Non-pigmented ciliary epithelial cell (primary cell): ENCODE measurements around the gene AANAT.

Experiments
- DNase-seq: peaks from one replicate; pipeline ENCODE4 v3.0.0-alpha.2; 2010; ENCODE audit warnings: low read depth

AANAT gene

DNA sequence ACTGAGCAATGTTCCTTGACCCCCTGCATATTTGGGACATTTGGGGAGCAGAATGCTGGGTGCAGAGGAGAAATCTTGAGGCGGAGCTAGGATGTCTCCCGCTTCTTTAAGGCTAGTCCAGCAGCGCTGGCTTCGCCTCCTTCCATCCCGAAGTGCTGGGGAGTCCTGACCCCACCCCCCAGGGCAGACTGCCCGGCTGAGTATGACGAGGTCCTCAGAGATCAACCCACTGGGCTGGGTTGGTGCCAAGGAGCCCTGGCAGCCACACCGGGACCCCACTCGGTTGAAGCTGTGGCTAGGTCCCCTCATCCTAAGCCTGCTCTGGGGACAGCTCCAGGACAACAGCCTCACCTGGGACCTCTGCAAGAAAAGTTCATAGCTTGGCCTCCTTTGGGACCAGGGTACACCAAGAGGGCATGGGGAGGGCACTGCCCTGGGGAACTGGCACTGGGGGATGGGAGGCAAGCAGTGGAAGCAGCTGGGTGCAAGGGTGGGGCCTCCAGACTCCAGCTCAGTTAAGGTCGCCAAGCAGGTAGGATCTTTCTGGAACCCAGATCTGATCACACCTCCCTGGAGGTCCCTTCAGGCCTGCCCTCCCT lies 22.8 kb downstream of the AANAT start:
- DNase-seq = no peak

DNA sequence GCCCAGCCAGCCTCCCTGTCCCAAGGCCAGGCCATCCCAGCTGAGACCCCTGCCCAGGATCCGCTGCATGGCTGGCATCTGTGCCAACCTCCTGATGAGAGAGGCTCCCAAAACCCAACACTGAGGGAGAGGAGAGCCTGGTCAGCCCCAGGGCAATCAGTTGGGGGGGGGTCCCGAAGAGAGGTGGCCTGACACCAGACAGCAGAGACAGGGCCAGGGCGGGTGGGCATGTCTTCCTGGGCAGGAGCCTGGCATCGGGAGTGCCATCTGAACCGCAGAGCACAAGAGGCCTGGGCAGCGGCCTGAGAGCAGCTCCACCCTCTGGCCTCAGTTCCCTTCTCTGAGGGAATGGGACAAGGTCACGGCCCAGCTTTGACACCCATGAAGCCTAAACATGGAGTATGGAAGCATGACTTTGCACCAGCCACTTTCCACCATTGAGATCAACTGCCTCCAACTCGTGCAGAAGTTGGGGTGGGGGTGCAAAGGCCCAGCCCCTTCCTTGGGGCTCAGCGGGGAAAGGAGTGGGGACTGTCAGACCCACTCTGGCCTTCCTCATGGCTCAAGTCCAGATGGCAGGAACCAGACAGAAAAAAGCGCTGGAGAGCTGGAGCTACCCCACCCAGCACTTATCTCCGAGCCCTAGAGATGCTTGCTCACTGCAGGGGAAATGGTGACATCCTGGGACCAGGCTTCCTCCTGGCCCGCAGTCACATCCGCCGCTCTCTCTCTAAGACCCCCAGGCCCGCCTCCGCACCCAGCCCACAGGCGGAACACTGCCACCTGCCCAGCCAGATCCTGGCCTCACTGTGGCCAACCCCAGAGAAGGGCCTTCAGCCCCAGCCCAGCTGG lies 24.1 kb downstream of the AANAT start:
- no peak for DNase-seq

DNA sequence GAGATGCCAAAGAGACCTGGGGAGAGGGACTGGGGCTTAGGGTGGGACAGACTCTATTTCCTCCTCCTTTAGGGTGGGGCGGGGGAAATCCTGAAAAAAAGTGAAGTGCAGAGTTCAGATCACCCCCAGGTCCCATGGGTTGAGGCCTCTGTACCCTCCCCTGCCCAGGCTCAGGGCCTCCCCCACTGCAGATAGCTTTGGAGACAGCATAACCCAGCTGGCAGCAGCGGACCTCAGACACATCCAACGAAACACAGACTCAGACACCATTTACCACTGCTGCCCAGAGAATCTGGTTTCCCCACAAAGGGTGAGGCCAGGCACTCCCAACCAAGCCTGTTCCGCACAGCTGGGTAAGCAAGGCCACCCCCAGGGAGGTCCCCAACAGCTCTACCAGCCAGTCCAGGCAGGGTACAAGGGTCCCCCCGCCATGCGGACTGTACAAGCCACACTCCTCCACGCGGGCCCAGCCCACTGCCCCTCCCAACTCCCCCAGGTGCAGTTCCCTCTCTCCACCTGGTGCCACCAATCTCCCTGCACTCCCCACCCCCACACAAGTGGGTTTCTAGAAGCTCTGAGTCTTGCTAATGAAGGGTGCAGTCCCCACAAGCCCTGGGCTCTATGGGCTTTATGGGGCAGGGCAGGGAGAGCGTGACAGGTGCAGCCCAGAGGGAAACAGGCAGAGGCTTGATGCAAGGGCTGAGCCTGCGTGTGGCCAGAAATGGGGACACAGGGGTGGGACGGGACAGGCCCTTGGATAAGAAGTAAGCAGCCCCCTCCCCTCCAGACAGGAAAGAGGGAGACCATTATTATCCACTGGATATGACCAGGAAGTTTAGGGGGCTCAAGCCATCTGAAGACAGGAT lies 25.0 kb downstream of the AANAT start:
- DNase-seq = no peak

DNA sequence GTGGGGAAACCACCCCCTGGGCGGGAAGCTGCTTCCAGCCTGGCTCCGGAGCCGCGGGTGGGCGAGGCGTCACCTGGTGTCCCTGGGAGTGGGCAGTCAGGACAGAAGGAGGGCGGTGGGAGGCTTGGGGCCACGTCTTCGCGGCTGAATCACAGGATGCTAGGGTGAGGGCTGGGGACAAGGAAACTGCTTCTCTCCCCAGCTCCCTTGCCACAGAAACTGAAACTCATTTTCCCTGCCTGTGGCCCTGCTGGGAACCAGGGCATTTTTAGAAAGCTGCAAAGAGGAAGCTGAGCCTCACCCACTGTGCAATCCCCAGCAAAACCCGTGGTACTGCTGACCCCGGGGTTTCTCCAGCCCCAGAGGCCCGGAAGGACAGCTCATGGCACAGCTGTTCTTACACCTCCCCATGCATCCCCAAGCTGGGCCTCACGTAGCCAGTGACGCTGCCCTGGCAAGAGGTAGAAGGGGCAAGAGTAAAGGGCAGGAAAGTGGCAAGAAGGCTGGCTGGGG lies 25.6 kb downstream of the AANAT start:
- peak; percentile 44 for DNase-seq

DNA sequence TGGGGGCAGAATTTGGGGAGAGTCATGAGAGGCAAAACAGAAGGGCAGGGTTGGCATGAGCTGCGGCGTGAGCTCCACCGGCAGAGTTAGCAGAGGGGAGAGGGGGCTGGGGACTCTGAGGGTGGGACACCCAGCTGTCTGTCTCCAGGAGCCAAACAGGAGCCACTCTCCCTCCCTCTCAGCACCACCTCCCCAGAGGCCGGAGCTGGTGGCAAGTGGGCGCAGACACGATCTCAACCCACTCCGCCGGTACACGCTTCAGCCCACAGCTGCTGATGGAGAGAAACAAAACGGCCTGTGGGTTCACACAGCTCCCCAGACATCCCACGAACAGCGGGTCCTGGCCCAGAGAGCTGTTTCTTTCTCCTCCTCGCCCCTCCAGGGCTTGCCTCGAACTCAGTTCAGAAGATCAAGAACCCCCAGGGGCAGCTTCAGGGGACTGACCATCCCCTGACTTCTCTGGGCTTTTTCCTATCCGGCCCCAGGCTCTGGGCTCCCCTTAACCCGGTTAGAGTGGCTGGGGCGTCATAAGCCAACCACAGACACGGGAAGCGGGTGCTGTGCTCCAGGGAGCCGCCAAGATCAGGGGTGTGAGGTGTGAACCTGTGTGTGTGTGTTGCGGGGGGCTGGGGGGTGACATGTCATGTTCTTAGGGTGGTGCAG lies 26.2 kb downstream of the AANAT start:
- DNase-seq = no peak

DNA sequence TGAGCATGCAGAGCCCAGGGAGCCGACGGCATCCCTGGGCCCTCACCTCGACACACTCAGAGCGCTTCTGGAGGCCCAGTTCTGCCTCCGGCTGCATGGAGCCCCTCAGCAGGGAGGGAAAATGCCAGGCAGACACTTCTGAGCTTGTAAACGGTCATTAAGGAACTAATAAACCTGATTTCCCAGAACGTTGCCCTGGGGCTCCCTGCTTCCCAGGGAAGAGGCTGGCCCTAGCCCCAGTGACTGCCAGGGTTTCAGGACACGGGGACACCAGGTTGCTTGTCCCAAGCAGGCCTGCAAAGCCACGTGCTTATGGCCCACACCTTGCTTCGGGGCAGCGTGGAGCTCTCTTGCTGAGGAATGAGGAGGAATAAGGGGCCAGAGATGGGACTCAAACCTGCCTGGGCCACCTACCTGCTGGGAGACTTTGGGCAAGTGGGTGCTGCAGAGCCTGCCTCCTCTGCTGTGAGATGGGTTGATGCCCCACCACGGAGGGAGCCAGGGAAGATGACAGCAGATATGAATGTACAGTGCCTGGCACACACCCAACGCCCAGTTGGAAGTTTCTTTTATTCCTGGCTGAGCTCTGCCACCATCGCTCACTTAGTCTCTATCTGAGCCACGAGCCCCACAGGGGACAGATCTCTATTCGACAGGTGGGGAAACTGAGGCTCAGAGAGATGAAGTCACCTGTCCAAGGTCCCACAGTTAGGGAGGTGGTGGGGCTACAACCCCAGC lies 28.4 kb downstream of the AANAT start:
- DNase-seq = no peak

DNA sequence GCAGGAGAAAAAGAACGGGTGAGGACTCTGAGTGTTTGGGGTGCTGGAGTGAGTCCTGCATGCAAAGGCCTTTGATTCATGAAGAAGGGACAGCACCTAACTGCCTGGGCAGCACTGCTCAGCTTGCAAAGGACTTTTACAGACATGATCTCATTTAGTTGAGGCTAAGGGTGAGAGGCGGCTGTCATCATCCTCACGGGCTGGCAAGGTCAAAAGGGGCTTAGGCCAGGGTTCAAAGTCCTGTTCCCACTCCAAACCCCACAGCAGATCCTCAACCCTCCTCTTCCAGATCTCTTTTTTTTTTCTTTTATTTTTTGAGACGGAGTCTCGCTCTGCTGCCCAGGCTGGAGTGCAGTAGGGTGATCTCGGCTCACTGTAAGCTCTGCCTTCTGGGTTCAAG lies 29.1 kb downstream of the AANAT start:
- DNase-seq = no peak

DNA sequence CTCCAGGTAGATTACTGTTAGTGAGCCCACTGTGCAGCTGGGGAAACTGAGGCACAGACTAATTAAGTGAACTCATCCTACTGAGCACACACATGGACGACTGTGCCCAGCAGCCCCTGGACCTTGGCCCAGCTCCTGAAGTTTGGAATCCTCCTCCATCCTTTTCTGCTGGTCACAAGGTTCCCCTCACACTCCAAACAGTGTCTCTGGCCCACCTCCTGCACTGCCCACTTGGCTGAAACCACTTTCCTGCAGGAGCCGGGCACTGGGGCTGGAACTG lies 30.2 kb downstream of the AANAT start:
- no peak for DNase-seq

DNA sequence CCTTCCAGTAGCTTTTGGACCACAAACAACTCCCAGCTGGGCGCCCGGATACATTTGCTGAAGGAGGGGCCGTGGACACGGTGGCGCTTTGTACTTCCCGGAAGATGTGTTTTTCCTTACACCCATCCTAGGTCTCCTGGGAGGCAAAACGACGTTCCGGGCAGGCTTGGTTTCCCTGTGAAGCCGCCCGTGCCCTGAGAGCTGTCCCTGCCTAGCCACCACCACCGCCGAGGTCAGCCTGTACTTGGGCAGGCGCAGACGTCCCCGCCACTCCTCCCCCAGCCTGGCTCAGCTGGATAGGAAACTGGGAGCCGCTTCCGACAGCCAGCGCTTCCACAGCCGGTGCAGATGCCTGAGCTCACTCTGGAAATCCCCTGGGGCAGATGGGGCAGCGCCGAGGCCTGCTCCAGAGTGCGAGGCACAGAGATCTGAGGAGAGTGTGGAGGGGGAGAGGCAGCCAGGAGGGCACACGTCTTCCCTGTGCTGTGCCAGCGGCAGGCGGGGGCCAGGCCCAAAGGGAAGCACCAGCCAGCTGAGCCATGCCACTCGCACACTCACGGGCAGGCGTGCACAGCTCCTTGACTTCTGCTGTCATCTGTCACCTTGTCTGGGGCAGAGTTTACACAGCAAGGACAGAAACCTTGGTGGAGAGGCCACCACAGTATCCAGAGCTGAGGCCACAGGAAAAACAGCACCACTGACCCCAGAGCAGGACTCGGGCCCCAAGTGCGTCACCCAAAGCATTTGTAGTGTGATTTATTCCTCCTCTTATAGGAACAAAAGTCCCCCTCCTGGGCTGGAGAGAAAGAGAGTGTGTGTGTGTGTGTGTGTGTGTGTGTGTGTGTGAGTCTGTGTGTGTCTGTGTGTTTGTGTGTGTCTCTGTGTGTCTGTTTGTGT lies 30.8 kb downstream of the AANAT start:
- DNase-seq = no peak

DNA sequence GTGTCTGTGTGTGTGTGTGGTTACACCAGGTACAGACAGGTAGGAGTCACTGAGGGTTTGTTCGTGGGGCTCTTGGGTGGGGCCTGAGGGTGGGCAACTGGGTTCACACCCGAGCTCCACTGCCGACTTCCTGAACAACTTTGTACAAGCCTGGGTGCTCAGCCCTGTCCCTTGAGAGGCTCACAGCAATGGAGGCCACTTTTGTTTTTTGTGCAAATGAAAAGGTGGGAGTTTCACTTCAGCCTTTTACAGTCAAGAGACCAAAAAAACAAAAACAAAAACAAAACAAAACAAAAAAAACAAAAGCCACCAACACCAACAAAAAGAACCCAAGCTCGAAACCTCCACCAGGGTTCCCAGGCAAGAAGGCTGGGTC lies 31.5 kb downstream of the AANAT start:
- no peak for DNase-seq

DNA sequence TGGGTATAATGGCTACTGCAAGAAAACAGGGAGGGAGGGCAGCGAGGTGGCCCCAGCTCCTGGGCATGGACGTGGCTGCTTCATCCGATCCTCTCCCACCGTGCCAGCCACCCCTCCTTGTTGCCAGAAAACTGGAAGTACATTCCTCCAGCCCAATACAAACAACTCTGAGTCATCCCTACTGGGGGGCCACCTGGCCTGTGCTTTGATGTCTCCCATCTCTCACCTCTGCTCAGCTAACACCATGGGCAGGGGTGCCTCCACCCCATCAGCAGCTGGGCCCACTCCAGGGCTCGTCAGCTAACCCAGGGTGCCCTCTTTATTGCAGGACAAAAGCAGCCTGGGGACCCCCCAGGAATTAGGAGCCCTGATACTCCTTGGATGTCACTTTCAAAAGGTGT lies 31.9 kb downstream of the AANAT start:
- DNase-seq = no peak

DNA sequence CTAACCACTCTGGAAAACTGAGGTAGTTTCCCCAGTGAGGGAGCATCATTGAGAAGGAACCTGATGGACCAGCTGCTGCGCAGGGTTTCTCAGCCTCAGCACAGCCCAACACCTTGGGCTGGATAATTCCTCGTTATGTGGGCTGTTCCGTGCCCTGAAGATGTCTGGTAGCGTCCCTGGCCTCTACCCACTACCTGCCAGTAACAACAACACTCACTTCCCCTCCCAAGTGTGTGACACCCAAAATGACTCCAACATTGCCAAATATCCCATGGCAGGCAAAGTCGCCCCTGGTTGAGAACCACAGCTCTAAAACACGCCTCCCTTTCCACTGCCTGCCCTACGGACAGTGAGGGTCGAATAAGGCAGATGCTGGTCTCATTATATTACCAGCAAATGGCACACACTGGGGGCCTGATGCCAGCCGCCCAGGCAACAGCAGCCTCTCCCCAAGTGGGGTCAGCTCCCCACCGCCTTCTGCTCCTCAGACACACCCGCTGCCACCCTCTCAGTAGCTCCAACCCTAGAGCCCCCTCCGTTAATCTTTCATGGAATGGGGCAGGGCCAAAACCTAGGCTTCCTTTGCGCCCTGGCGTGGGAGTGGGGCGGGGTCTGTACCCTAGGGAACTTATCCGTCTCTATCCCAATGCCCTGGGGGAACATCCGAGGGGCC lies 32.8 kb downstream of the AANAT start:
- DNase-seq = no peak

DNA sequence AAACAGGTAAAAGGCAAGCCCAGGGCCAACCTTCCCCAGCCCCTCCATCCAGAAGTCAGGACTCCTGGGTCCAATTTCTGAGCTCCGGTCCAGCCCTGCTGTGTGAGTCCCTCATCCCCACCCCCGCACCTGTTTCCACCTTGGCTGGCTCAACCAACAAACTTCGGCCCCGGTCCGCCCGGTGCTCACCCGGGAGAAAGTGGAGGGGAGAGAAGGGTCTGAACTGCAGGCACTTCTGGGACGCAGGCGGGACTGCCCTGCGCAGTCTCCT lies 33.3 kb downstream of the AANAT start:
- DNase-seq = no peak

DNA sequence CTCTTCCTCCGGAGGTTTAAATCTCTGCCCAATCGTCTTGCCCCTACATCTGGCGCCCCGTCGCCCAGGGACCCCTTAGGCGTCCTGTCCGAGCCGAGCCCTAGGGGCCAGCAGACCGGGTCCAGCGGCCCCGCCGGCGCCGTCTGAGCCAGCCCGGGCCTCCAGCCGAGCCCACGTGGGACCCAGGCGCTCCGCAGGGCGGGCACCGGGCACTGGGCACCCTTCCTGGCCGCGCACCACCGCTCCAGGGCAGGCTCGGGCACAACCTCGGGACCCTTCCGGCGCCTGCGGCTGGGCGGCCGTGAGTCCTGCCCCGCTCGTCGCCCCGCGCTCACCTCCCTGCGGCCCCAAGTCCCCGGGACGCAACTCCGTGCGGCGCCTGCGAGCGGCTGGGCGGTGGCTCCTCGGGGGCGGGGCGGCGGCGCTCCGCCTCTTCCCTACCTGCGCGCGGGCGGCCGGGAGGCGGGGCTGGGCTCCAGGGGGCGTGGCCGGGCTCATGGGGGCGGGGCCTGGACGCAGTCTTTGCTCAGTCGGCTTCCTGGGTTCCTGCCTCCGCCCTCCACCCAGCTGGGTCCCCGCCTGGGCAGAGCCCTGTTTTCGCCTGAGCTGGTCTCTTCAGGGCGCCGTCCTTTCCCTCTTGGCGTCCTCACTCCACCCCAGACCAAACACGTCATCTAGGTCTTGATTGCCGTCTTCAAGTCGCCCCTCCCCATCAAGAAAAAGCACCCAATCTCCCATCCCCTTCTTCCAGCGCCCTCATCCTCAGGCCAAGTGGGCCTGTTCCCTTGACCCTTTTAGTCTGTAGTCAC lies 33.8 kb downstream of the AANAT start, which contains the start of gene RHBDF2:
TSS of gene RHBDF2 (minus strand) at position 406 of the 809 bp plus-strand sequence. CDS start 19,899 bp downstream, outside the sequence.
- no peak for DNase-seq

DNA sequence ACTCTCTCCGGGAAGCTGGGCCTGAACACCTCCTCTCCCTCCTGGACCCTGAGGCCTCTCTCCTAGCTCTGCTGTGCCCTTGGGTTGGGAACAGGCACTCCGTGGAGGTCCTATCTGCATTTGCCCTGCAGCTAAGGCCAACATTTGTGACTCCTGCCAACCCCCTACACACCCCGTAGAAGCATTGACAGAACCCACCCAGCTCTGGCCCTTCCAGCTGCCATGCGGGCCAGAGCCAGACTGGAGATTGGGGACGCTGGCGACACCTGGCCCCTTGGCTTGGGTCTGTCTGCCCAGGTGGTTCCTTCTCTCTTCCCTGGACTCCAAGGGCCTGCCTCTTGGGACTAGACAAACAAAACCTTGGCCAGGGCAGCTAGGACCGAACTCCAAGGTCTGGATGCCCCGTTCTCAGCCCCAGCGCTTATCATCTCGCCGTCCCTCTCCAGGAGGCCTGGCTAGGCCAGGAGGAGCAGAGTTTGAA lies 34.5 kb downstream of the AANAT start:
- no peak for DNase-seq

DNA sequence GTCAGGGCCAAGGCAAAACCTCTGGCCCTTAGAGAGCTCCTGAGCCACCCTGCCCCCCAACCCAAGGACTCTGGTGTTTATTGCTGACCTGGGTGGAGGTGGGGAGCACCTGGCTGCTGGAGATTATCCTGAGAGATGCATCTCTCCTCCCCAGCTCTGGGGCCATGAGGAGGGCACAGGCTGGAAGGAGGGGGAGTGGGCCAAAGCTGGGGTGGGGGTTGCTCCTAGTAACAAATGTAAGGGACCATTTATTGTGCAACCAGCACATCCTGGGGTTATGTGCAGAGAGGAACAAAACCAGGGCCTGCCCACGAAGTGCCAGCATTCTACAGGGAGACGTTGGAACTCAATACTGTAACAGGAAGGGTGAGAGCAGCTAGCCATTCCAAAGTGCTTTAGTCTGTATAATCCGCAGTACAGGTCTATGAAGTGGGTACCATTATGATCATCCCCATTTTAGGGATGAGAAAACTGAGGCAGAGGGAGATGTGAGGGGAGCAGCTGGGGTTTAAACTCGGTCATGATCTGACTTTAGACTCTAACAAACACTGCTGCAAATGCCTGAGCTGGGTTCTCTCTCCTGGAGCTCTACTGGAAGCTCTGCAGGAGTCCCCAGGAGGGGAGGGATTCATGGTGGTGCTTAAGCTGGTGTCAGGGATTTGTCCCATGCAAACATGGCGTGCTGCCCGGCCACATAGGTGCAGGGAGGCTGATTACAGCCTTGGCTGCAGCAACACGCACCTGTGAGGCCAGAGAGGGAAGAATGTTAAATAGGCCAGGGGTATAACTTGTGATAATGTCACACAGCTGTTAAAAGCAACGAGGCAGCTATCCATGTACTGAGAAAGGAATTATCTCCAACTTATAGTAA lies 35.2 kb downstream of the AANAT start:
- no peak for DNase-seq

DNA sequence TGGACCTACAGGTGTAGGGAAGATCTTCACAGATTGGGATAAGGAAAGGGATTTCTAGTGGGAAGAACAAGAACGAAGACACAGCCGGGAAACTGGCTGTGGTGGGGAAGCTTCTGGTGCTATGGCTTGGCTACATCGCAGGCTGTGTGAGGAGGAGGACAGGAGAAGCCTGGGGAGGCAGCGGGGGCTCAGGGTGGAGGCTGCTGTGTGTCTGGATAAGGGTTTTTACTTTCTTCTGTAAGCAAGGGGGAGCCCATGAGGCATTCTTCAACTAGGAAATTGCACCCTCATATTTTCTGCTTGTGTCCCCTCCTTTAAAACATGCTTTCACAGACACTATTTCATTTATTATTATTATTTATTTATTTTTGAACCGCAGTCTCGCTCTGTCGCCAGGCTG lies 36.7 kb downstream of the AANAT start:
- DNase-seq = no peak
